ENCODE measurements around the gene PDE9A.
"Not testable (repeated sequence)": the region's sequence is repeated elsewhere in the genome, so short reads cannot be mapped to it uniquely, and the experiment has no call there.

Gene PDE9A

DNA sequence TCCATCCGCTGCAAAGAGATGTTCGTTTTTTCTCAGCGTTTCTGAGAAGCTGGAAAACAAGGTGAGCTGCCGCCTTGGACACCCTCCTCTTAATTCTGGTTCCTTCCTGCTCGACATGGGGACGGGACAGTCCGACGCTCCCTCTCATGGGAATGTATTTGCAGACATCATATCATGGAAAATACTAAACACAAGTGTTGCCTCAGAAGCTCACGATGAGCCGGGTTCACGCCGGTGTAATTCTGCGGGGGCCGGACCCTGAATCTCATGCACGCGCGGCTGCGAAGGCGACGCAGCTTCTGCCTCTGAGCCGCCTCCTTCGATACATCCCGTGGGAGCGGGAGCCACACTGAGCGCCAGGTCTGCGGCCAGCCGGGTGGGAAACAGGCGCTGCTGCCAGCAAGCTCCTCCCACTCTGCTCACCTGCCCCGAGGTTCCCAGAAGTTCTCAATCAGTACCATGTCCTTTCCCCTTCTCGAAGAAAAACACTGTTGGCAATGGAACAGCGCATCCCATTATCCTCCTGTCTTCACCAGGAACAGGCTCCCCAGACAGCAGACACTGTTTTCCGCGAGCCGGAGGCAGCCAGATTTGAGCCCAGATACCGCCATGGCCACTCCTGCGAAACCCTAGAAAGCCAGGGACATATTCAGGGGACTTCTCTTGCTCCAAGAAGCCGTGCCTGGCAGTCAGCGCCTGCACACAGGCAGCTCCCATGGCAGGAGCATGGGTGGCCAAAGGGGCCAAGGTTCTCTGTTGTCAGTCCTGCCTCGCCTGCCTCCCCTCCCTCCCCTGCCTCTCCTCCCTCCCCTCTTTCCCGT lies 127.9 kb downstream of the PDE9A start:
- DNase-seq, result peak; percentile 10 to 39

DNA sequence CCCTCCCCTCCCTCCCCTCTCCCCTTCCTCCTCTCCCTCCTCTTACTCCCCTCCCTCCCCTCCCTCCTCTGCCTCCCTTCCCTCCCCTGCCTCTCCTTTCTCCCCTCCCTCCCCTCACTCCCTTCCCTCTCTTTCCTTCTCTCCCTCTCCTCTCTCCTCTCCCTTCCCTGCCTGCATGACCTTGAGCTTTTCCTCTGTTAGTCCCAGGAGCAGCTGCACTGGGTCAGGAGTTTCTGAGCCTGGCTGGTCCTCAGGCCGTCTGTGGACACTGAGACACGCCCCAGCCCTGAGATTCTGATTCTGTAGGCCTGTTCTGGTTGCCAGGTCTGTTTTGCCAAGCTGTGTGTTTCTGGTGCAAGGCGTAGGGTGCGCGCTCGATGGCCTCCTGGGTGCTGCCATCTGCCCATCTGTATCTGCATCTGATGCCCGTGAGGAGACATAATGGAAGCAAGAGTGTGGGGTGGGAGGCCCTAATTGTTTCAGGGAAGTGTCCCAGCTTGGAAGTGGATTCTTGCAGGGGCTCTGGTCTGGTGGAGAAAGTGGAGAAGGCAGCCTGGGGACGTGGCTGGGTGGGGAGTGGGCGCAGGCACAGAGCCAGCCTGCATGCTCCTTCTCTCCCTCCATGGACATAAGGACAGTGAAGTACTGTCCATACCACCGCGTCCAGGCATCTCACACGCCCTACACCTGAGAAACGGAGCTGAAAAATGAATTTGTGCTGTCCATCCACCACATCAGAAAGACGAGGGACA lies 128.7 kb downstream of the PDE9A start:
- DNase-seq, result no peak

DNA sequence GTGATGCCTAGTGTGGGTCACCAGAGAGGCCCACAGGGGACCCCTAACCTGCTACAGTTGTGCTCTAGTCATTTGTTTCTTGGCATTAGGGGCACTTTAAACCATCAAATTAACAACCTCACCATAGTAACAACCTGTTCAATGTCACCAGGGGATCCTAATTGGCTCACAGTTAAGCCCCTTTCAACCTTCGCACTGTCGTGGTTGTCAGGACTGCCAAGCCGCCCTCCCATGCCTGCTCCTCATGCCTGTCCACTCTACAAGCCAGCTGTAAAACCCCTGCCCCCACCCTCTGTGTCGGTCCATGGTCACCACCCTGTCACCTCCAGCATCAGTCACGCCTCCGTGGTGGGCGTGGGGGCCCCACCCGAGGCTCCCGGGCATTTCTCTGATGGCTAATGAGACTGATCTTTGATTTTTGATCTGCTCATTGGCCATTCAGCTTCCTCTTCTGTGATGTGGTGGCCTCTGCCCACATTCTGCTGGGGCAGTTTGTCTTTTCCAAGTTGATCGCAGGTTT lies 129.4 kb downstream of the PDE9A start:
- no peak for DNase-seq

GRCh38 chr21:42784276-42784675 lies 130.9 kb downstream of the PDE9A start:
- DNase-seq, result no peak

DNA sequence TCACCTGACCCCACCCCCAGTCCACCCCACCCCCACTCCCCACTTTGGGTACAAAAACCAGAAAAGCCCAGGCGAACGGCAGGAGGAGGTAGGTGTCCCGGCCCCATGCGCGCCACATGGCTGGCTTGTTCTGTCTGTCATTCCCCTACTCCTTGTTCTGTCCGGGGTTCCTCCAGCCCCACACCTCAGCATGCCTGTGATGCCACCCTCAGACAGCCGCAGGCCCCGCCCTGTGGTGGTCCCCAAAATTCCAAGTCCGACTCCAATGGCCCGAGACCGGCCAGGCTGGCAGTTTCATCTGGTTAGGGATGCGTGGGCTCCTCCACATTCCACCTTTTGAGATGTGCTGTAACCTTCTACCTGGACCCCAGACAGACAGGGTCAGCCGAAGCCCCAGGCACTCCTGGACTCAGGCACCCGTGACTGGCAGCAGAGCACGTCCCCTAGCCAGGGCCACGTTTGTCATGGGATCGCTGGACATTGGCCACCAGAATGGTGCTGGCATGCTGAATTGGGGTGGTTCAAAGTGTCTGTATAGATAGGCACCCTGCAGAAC lies 131.6 kb downstream of the PDE9A start:
- no peak for DNase-seq

DNA sequence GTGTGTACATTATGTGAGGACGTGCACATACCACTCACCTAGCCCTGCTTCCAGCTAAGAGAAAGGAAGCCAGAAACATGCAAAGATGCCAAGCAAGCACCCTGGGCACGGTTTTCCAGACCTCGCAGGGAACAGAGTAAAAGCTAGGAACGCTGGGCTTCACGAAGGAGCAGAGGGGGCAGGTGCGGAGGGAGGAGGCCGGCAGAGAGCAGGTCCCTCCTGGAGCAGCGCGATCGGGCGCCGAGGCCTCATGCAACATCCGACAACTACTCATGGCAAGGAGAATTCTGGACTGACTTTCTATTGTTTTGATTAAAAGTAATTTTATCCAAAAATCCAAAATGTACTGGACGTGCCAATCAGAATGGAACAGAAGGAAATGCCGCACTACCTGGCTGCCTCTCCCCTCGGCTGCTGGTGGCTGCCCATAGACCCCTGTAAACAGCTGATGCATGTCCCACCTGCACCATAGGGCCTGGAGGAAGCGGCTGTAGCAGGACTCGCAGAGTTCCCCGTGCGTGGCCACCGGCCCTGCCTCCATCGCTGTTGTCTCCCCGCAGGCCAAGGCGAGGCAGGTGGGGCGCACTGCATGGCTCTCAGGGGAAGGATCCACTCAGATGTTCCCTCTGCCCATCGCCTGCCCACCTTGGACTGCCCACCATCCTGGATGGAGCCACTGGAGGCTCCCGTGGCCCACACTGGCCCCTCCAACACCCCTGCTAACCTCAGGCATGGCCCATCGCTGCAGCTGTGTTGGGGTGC lies 132.4 kb downstream of the PDE9A start:
- no peak for DNase-seq

DNA sequence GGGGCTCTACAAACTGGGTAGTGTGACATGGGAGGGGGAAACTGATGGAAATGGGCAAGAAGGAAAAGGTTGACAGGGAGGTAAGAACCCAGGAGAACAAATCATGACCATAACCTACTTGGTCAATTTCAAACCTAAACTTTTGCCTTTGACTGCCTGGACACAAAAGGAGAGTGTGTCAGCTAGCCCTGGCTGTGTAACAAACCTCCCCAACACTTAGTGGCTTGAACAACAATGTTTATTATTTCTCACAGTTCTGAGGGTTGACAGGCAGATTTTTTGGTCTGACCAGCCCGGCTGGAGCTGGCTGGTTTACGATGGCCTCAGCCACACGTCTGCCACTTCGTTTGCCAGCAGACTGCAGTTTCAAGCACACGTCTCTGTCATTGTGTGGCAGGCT lies 133.5 kb downstream of the PDE9A start:
- no peak for DNase-seq

DNA sequence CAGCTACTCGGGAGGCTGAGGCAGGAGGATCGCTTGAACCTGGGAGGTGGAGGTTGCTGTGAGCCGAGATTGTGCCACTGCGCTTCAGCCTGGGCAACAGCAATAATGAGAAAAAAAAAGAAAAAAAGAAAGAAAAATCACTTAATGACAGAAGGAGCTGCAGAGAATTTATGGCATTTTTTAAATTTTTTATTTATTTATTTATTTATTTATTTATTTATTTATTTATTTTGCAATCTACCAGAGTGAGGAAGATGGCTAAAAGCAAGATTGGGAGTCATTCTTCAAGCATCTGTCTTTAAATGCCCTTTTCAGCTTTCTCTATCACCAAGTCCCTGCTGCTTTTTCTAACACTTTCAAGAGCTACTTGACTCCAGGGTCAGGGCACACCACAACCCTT lies 134.2 kb downstream of the PDE9A start:
- DNase-seq, result no peak

DNA sequence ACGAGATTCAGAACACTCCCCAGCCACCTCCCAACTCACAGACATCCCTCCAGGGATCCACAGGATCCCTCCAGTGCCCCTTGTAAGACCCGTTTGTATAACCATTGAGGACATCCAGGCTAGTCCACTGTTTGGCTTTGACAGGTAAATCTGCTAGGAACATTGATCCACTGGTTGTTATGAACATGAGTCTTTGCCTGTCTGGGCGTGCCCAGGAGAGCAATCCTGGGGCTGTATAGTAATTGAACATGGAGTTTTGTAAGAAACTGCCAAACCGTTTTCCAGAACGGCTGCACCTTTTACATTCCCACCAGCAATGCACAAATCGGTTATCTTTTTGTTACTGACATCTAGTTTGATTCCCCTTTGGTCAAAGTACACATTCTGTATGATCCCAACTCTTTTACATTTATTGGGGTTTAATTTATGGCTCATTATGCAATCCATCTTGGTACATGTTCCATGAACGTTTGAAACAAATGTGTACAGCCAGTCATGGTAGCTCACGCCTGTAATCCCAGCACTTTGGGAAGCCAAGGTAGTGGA lies 137.2 kb downstream of the PDE9A start:
- no peak for DNase-seq

DNA sequence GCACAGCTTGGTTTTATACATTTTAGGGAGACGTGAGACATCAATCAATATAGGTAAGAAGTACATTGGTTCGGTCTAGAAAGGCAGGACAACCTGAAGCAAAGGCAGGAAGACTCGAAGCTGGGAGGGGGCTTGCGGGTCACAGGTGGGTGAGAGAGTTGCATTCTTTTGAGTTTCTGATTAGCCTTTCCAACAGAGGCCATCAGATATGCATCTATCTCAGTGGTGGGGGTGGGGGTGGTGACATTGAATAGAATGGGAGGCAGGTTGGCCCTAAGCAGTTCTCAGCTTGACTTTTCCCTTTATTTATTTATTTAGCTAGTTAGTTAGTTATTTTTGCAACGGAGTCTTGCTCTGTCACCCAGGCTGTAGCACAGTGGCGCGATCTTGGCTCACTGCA lies 140.4 kb downstream of the PDE9A start:
- no peak for DNase-seq

- no peak for DNase-seq
Measured at GRCh38 chr21:42794551-42794950, 141.1 kb downstream of the PDE9A start.

DNA sequence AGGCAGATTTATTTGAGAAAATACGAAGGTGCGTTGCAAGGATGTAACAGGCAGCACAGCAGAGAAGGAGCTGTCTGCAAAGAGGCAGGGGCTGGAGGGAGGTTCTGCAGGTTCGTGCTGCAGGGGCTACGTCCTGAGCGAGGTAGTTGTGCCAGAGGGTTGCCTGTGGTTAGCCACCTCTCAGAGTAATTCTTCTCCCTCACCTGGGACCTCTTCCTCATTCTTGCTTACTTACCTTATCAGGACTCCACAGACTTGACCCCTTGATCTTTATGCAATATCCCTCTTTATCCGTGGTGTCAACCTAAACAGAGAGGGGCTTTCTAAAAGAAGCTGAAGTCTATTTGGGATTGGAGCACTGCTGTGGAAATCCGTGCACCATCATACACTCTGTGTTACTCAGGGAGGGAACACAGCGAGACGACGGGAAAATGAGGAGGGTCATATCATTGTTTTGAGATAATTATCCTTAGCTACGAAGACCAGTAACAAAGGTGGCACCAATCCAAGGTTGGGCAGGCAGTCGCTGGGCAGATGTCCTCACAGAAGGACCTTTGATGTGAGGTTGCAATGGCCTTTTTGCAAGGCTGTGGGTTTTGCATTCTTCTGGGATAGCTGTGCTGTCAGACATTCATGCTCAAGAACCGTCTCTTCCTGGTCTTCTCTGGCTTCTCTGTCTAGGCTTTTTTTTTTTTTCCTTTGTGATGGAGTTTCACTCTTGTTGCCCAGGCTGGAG lies 143.1 kb downstream of the PDE9A start:
- no peak for DNase-seq

- DNase-seq, result no peak
Measured at GRCh38 chr21:42797522-42797921, 144.1 kb downstream of the PDE9A start.

- no peak for DNase-seq
Measured at GRCh38 chr21:42798106-42798505, 144.7 kb downstream of the PDE9A start.

DNA sequence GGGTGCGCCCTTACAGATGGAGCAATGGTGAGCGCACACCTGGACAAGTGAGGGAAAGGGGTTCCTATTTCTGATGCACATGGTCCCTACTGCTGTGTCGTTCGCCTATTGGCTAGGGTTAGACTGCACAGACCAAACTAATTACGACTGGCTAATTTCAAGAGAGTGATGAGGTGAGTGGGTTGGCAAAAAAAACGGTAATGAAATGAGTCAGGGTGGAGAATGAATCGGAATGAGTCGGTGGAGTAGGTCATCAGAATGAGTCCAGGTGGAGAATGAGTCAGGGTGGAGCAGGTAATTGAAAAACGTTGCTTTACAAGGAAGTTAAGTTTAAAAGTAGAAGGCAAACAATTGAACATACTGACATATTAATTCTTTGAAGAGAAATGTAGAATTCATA lies 146.1 kb downstream of the PDE9A start:
- no peak for DNase-seq

GRCh38 chr21:42799948-42800347 lies 146.5 kb downstream of the PDE9A start:
- no peak for DNase-seq

DNA sequence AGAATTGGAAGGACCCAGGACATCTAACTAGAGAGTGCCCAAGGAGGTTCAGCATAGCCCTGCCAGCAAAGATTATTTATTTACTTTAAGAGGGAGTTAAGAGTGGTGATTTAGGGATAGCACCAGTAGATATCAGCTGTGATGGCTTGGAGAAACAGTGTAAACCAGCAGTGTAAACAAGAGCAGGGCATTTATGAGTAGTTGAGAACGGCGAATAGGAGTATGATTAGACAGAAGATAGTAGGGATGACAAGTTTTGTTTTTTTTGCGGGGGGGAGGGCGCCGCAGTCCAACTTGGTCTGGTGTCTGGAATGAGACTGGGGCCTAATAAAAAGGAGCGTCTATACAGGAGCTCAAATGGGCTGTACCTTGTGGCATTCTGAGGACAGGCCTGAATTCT lies 148.2 kb downstream of the PDE9A start:
- not testable (repeated sequence) for DNase-seq

DNA sequence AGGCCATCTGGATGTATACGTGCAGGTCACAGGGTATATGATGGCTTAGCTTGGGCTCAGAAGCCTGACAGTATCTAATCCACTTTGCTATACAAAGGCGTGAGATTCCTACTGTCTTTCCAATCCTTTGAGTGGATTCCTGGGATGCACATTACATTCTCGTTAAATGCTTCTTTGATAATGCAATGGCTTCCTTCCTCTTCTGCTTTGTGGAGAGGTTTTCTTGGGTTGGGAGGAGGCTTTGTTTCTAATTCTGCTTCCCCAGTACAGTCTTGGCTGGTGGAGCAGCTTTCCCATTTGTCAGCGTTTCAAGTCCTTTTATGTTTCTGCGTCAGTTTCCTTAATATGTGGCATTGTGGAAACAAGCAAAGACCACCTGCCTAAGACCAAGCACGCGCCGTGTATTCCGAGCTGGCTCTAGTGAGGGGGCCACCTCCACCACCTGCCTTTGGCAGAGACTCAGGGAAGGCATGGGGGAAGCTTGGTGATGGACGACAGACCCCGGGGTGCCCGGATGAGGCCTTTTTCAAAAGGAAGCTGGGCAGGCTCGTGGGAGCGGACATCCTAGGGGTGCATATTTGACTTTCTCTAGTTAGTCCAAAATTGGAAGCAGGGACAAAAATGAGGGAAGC lies 153.2 kb downstream of the PDE9A start:
- DNase-seq, result no peak

DNA sequence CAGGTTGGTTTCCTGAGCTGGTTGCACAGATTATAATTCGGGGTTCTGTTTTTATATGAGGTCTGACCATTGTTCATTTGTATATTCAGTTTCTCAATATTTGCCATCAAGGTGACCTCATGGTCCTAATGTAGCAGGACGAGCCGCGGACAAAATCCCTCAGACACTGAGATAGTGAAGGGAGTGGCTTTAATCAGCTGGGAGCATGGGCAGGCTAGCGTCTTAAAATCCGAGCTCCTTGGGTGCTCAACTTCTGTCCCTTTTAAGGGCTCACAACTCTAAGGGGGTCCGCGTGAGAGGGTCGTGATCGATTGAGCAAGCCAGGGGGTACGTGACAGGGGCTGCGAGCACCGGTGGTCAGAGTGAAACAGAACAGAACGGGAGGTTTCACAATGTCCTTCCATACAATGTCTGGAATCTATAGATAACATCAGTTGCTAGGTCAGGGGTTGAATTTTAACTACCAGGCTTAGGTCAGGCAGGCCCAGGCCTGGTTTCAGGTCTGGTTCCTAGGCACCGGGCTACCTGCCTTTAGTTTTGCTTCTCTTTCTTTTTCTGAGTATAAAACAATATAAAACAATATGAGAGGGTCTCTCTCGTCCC lies 154.0 kb downstream of the PDE9A start:
- not testable (repeated sequence) for DNase-seq

GRCh38 chr21:42807938-42808613 lies 154.7 kb downstream of the PDE9A start:
- DNase-seq, result no peak
